K562 (cell line): ENCODE data around the gene FZD4. TPM values are rescaled to one million over a fixed set of nuclear protein-coding genes. Genes with fewer than 3 reads are reported as not detected.

Source experiments
- CAMTA2 ChIP-seq: fragments of 250-450 bp; sonication (Bioruptor Pico); conservative IDR thresholded peaks from 2 replicates; pipeline ENCODE4 v1.5.1; 2022
- ETV5 ChIP-seq: sonication (generic); formaldehyde crosslinking; IDR thresholded peaks from 2 replicates; pipeline ENCODE4 v1.4.0; 2020; ENCODE audit warnings: low read depth, mild to moderate bottlenecking, missing genetic modification reagents
- GABPA ChIP-seq: fragments of 200-800 bp; sonication (Bioruptor generic); conservative IDR thresholded peaks from 2 replicates; pipeline ENCODE4 v1.6.1; 2016; ENCODE audit warnings: low read depth, missing genetic modification characterization, missing compliant biosample characterization
- KHSRP ChIP-seq: fragments of 450-650 bp; IDR thresholded peaks from 2 replicates; pipeline ENCODE4 v1.6.1; 2017
- LCOR ChIP-seq: sonication (generic); formaldehyde crosslinking; IDR thresholded peaks from 2 replicates; pipeline ENCODE4 v1.8.0; 2022; ENCODE audit warnings: mild to moderate bottlenecking, missing genetic modification reagents
- MECOM ChIP-seq: fragments of 250-450 bp; sonication (Bioruptor Pico); IDR thresholded peaks from 2 replicates; pipeline ENCODE4 v1.8.0; 2022; ENCODE audit warnings: inconsistent platforms
- NFATC3 ChIP-seq: fragments of 450-650 bp; IDR thresholded peaks from 2 replicates; pipeline ENCODE4 v1.6.1; 2017; ENCODE audit warnings: mild to moderate bottlenecking
- NR1H2 ChIP-seq: sonication (generic); formaldehyde crosslinking; IDR thresholded peaks from 2 replicates; pipeline ENCODE4 v1.4.0; 2020; ENCODE audit warnings: mild to moderate bottlenecking, missing genetic modification reagents
- PBX2 ChIP-seq, 2 experiments: IDR thresholded peaks in 1 of 2; conservative IDR thresholded peaks in 1 of 2; 2 replicates each; pipeline ENCODE4 v1.6.1; 2016; ENCODE audit warnings: low read depth in 2 of 2, mild to moderate bottlenecking in 1 of 2, missing compliant biosample characterization in 1 of 2, missing genetic modification characterization in 1 of 2, moderate library complexity in 1 of 2
- POLR2B ChIP-seq: fragments of 450-650 bp; IDR thresholded peaks from 2 replicates; pipeline ENCODE4 v1.6.1; 2018; ENCODE audit warnings: low read depth; ENCODE audit not compliant: partially characterized antibody
- PREB ChIP-seq: sonication (generic); formaldehyde crosslinking; IDR thresholded peaks from 2 replicates; pipeline ENCODE4 v1.8.1; 2023; ENCODE audit warnings: mild to moderate bottlenecking, missing genetic modification reagents
- SRSF7 ChIP-seq: fragments of 200-400 bp; formaldehyde crosslinking; optimal IDR thresholded peaks from 2 replicates; pipeline ENCODE3; 2017; ENCODE audit warnings: mild to moderate bottlenecking, low read depth, low read length
- SUPT5H ChIP-seq: fragments of 450-650 bp; IDR thresholded peaks from 2 replicates; pipeline ENCODE4 v1.6.1; 2016
- TEAD1 ChIP-seq, 2 experiments: fragments of 450-650 bp in 1 of 2; sonication (generic) in 1 of 2; formaldehyde crosslinking; IDR thresholded peaks; 2 replicates each; pipeline versions ENCODE4 v1.4.0 to v1.8.0; 2020 to 2022; ENCODE audit warnings: mild to moderate bottlenecking in 2 of 2, missing genetic modification reagents in 1 of 2
- ZNF146 ChIP-seq: IDR thresholded peaks from one replicate; pipeline ENCODE4 v1.6.1; 2018; ENCODE audit warnings: missing compliant biosample characterization; ENCODE audit not compliant: unreplicated experiment
- ZNF316 ChIP-seq: fragments of 450-650 bp; IDR thresholded peaks from 2 replicates; pipeline ENCODE4 v1.6.1; 2016
- ZNF551 ChIP-seq: fragments of 250-450 bp; sonication (Bioruptor Pico); IDR thresholded peaks from 2 replicates; pipeline ENCODE4 v1.5.0; 2021; ENCODE audit warnings: mild to moderate bottlenecking, moderate library complexity
- ZNF583 ChIP-seq: fragments of 250-450 bp; sonication (Bioruptor Pico); IDR thresholded peaks from 2 replicates; pipeline ENCODE4 v1.4.0; 2020
- polyA plus RNA-seq, 8 experiments: library from polyadenylated mRNA; depleted of rRNA in 4 of 8; stranded (reverse) in 5 of 8; unstranded in 3 of 8; fragments of >200 nt; fragmentation: Nextera tagmentation in 2 of 8; fragmentation: Illumina TruSeq in 1 of 8; extraction: Ambion mirVana in 2 of 8; extraction: Trizol in 1 of 8; gene quantifications; 2 replicates each; pipeline versions ENCODE4 v1.2.1 to v1.2.3, GENCODE V29; 2011 to 2014; ENCODE audit warnings: inconsistent platforms in 1 of 8, missing spikeins in 1 of 8
- total RNA-seq, 7 experiments: library from RNA; depleted of rRNA in 6 of 7; stranded (reverse); fragments of >200 nt in 6 of 7; fragmentation: Illumina TruSeq in 2 of 7; extraction: Trizol in 2 of 7; gene quantifications; 2 replicates each; pipeline versions ENCODE4 v1.2.1 to v1.2.3, GENCODE V29; 2011 to 2021; ENCODE audit warnings: low replicate concordance in 1 of 7
- TF ChIP-seq, protein P1 (sequence below): sonication (generic); formaldehyde crosslinking; IDR thresholded peaks from 2 replicates; pipeline ENCODE4 v1.8.0; 2022; ENCODE audit warnings: mild to moderate bottlenecking, missing genetic modification reagents
- TF ChIP-seq, protein P2 (sequence below): fragments of 450-650 bp; IDR thresholded peaks from 2 replicates; pipeline ENCODE4 v1.6.1; 2016; ENCODE audit warnings: missing biosample characterization, missing genetic modification characterization
- TF ChIP-seq, protein P3 (sequence below), 3 experiments: fragments of 200-800 bp in 1 of 3; sonication (Bioruptor generic) in 1 of 3; sonication (generic) in 1 of 3; formaldehyde crosslinking in 1 of 3; IDR thresholded peaks; 2 replicates each; pipeline versions ENCODE4 v1.6.1 to v1.8.0; 2016 to 2022; ENCODE audit warnings: mild to moderate bottlenecking in 2 of 3, missing compliant biosample characterization in 2 of 3, missing genetic modification characterization in 2 of 3, missing genetic modification reagents in 1 of 3
- TF ChIP-seq, protein P4 (sequence below): fragments of 250-450 bp; sonication (Bioruptor Pico); IDR thresholded peaks from 2 replicates; pipeline ENCODE4 v1.9.0; 2021; ENCODE audit warnings: mild to moderate bottlenecking

Gene FZD4
- total and polyA plus RNA-seq, 9 of the 15 experiments (the other 6 are each of a cell fraction or from before 2014, with no cell fraction given) = 1.2 to 7.9 (median 5.8) TPM

- TF ChIP-seq, protein P1, sequence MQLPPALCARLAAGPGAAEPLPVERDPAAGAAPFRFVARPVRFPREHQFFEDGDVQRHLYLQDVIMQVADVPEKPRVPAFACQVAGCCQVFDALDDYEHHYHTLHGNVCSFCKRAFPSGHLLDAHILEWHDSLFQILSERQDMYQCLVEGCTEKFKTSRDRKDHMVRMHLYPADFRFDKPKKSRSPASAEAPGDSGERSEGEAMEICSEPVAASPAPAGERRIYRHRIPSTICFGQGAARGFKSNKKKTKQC (CRISPR knock-in tag) = no peak
- 0 out of 2 replicates have a peak, but pooled peaks have one; percentile 23 for TF ChIP-seq MECOM (CRISPR knock-in tag)
- TF ChIP-seq, protein P2, sequence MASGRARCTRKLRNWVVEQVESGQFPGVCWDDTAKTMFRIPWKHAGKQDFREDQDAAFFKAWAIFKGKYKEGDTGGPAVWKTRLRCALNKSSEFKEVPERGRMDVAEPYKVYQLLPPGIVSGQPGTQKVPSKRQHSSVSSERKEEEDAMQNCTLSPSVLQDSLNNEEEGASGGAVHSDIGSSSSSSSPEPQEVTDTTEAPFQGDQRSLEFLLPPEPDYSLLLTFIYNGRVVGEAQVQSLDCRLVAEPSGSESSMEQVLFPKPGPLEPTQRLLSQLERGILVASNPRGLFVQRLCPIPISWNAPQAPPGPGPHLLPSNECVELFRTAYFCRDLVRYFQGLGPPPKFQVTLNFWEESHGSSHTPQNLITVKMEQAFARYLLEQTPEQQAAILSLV (tag) = no peak
- no peak; the same call in none of the 2 replicates for TF ChIP-seq PBX2 (CRISPR knock-in tag; IDR thresholded peaks at IDR 0.05; ENCODE audit: low read depth)
- TF ChIP-seq PBX2 (tag; conservative IDR thresholded peaks at IDR 0.05; ENCODE audit: low read depth) = peak; percentile 96
- no peak for TF ChIP-seq CAMTA2 (CRISPR knock-in tag)
- peak; percentile 72; the same call in 1 of the 2 replicates for TF ChIP-seq ETV5
- no peak for TF ChIP-seq POLR2B
- TF ChIP-seq NR1H2 (CRISPR knock-in tag) = no peak
- TF ChIP-seq GABPA = no peak; the same call in none of the 2 replicates
- TF ChIP-seq TEAD1 (CRISPR knock-in tag; IDR thresholded peaks at IDR 0.05) = no peak
- no peak for TF ChIP-seq ZNF583 (CRISPR knock-in tag)
- TF ChIP-seq LCOR (CRISPR knock-in tag) = peak; percentile 90; the same call in 1 of the 2 replicates
- TF ChIP-seq SRSF7 = no peak
- no peak for TF ChIP-seq SUPT5H
- TF ChIP-seq KHSRP = peak; percentile 17; the same call in 1 of the 2 replicates
- no peak for TF ChIP-seq PREB (CRISPR knock-in tag)
- TF ChIP-seq ZNF551 (CRISPR knock-in tag) = no peak
- TF ChIP-seq, protein P3, sequence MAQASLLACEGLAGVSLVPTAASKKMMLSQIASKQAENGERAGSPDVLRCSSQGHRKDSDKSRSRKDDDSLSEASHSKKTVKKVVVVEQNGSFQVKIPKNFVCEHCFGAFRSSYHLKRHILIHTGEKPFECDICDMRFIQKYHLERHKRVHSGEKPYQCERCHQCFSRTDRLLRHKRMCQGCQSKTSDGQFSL (CRISPR knock-in tag; IDR thresholded peaks at IDR 0.05) = no peak
- TF ChIP-seq, protein P3 (tag; IDR thresholded peaks at IDR 0.05) = no peak
- TF ChIP-seq ZNF146 = no peak
- TF ChIP-seq, protein P4, sequence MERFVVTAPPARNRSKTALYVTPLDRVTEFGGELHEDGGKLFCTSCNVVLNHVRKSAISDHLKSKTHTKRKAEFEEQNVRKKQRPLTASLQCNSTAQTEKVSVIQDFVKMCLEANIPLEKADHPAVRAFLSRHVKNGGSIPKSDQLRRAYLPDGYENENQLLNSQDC = no peak
- TF ChIP-seq NFATC3 = peak; percentile 94
- TF ChIP-seq ZNF316 = no peak
These were observed 23.5 kb downstream of the FZD4 start (continued) for GRCh38 chr11:86931548-86932258.
